Activated T-helper 17 cell treated with anti-CD3 and anti-CD28 coated beads, Interleukin-2, amount 50 U/mL, for 72 hours (primary cell): ENCODE results near the gene TLE3. TPM values are rescaled to one million over a fixed set of nuclear protein-coding genes. Genes with fewer than 3 reads are reported as not detected.

Experiments used
- ATAC-seq: fragments of 150-1000 bp; cut with Tn5 transposase; replicated peaks from 2 replicates; pipeline ENCODE4 v1.10.0; 2021; ENCODE audit warnings: mild to moderate bottlenecking, moderate library complexity
- H3K27ac Mint-ChIP-seq: one replicate; pipeline ENCODE4 v1.8.0; 2022; ENCODE audit warnings: mixed read lengths
- H3K27me3 Mint-ChIP-seq: one replicate; pipeline ENCODE4 v1.8.0; 2022; ENCODE audit warnings: mixed read lengths
- H3K36me3 Mint-ChIP-seq: one replicate; pipeline ENCODE4 v1.8.0; 2022; ENCODE audit warnings: low read depth, mild to moderate bottlenecking, mixed read lengths
- H3K4me1 Mint-ChIP-seq: one replicate; pipeline ENCODE4 v1.8.0; 2022; ENCODE audit warnings: mixed read lengths
- H3K4me3 Mint-ChIP-seq: one replicate; pipeline ENCODE4 v1.8.0; 2022; ENCODE audit warnings: mild to moderate bottlenecking, mixed read lengths
- H3K9me3 Mint-ChIP-seq: one replicate; pipeline ENCODE4 v1.8.0; 2022; ENCODE audit warnings: mixed read lengths
- total RNA-seq, 2 donors: library from RNA; stranded (reverse); gene quantifications; one replicate each; pipeline ENCODE4 v1.2.3, GENCODE V29; 2022

TLE3 gene
- total RNA-seq, 2 donors from 2014 or later = 94.9 to 131 TPM

- H3K27ac Mint-ChIP-seq = no peak overlapping the region
- H3K27me3 Mint-ChIP-seq = no peaks in the 10 kb centered on the region
- H3K36me3 Mint-ChIP-seq = no peaks in the 10 kb centered on the region
- no peak for ATAC-seq
- no peak overlapping the region for H3K4me3 Mint-ChIP-seq
- no peaks in the 10 kb centered on the region for H3K9me3 Mint-ChIP-seq
- no peaks in the 10 kb centered on the region for H3K4me1 Mint-ChIP-seq
Observed at GRCh38 chr15:70008697-70009290, 88.9 kb downstream of the TLE3 start.

DNA sequence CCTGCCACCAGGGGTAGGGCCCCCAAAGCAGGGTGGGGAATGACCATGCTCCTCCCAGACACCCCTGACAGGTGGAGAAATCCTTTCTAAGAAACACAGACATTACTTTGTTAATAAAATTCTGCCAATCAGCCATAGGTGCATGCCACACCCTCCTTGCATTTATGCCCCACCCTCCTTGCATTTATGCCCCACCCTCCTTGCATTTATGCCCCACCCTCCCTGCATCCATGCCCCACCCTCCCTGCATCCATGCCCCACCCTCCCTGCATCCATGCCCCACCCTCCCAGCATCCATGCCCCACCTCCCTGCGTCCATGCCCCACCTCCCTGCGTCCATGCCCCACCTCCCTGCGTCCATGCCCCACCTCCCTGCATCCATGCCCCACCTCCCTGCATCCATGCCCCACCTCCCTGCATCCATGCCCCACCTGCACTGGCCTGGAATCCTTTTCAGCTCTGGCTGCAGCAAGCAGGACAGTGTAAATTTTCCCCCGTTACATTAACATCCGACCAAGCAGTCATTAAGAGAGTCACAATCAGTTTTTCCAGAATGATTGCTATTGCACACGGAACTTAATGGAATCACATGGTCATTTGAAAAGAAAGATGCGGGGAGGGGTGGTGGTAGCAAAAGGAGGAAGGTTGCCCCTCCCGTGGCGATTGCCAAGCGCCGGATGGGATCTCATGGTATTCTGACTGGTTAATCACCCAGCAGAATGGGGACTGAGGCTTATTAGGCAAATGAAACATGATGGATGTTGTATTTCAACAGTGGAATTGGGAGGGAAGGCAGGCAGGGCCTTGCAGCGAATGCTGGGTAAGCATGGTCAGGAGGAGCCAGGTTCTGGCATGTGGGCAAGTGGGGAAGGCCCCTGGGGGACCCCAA is 91.2 kb downstream of the TLE3 start:
- Mint-ChIP-seq H3K4me3 (no peak overlapping the region), H3K36me3 (no peaks in the 10 kb centered on the region), H3K9me3 (peaks cover 6% of the 10 kb centered on the region), H3K27me3 (no peaks in the 10 kb centered on the region), H3K4me1 (no peaks in the 10 kb centered on the region), H3K27ac (no peak overlapping the region)
- ATAC-seq = no peak

DNA sequence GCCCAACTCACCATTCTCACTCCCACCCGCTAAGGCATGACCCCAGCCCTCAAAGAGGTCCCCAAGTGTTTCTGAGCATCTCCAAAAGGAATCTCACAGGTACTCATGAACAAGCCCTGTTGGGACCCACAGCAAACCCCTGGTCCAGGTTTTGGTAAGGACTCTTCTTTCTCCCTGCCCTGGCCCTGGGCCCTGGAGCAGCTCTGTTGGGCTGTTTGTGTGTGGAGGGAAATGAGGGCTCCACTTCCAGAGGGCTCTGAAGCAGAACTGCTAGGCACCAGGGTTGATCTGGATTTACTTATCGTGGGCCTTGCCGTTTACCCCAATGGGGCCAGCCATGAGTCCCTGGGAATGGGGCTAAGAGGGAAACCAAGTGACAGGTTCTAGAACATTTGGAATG is 92.9 kb downstream of the TLE3 start:
- Mint-ChIP-seq H3K27me3 (no peaks in the 10 kb centered on the region), H3K27ac (no peak overlapping the region), H3K4me1 (no peaks in the 10 kb centered on the region), H3K9me3 (peaks cover 6% of the 10 kb centered on the region), H3K36me3 (no peaks in the 10 kb centered on the region), H3K4me3 (no peak overlapping the region)
- ATAC-seq = no peak

DNA sequence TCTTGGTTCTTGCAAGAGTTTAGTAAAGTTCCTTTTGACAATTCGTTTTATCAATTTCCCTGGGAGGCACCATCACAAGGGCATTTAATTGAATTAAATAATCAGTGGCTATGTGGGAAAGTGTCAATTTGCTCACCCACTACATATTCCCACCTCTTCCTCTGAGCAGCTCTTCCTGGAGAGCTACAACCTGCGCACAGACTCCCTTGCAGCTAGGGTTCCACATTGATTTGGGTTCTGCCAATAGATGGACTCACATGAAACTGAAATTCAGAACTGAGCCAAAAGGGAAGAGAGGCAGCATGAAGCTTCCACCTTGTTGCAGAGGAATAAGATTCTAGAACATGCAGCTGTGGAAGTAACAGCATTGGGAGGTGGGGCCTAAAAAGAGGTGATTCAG is 94.8 kb downstream of the TLE3 start:
- ATAC-seq = no peak
- Mint-ChIP-seq H3K27me3 (no peaks in the 10 kb centered on the region), H3K4me1 (no peaks in the 10 kb centered on the region), H3K27ac (no peak overlapping the region), H3K36me3 (no peaks in the 10 kb centered on the region), H3K4me3 (no peak overlapping the region), H3K9me3 (peaks cover 6% of the 10 kb centered on the region)

GRCh38 chr15:70001859-70002258 is 95.9 kb downstream of the TLE3 start:
- Mint-ChIP-seq H3K9me3 (peaks cover 6% of the 10 kb centered on the region), H3K4me1 (no peaks in the 10 kb centered on the region), H3K36me3 (no peaks in the 10 kb centered on the region), H3K27me3 (no peaks in the 10 kb centered on the region), H3K4me3 (no peak overlapping the region), H3K27ac (no peak overlapping the region)
- ATAC-seq = no peak

- peaks cover 6% of the 10 kb centered on the region for H3K9me3 Mint-ChIP-seq
- ATAC-seq = no peak
- H3K4me3 Mint-ChIP-seq = no peak overlapping the region
- no peaks in the 10 kb centered on the region for H3K27me3 Mint-ChIP-seq
- no peaks in the 10 kb centered on the region for H3K4me1 Mint-ChIP-seq
- no peak overlapping the region for H3K27ac Mint-ChIP-seq
- no peaks in the 10 kb centered on the region for H3K36me3 Mint-ChIP-seq
Observed at GRCh38 chr15:69999392-70000085, 98.2 kb downstream of the TLE3 start.

- Mint-ChIP-seq H3K27ac (no peak overlapping the region), H3K4me3 (no peak overlapping the region), H3K9me3 (peaks cover 6% of the 10 kb centered on the region), H3K36me3 (no peaks in the 10 kb centered on the region), H3K27me3 (no peaks in the 10 kb centered on the region), H3K4me1 (no peaks in the 10 kb centered on the region)
- no peak for ATAC-seq
Observed at GRCh38 chr15:69998541-69999391, 99.0 kb downstream of the TLE3 start.

GRCh38 chr15:69997813-69998212 is 99.9 kb downstream of the TLE3 start:
- Mint-ChIP-seq H3K4me3 (no peak overlapping the region), H3K36me3 (no peaks in the 10 kb centered on the region), H3K27ac (no peak overlapping the region), H3K9me3 (no peaks in the 10 kb centered on the region), H3K27me3 (no peaks in the 10 kb centered on the region), H3K4me1 (no peaks in the 10 kb centered on the region)
- no peak for ATAC-seq
